H1 (cell line): ENCODE data around the gene GPRIN1. TPM values are rescaled to one million over a fixed set of nuclear protein-coding genes. Genes with fewer than 3 reads are reported as not detected.
A peak's percentile ranks its signal among the peaks of the same experiment; 100 is the strongest.

Experiments
- CTCF ChIA-PET: fragments of 300-600 bp; sonication (Branson Sonifier 250); formaldehyde crosslinking; loops from one replicate; lab custom pipeline; 2021; ENCODE audit not compliant: partially characterized antibody; lab: Charles Lee
- POLR2A ChIA-PET: fragments of 300-600 bp; sonication (Branson Sonifier 250); formaldehyde crosslinking; loops from one replicate; lab custom pipeline; 2021; ENCODE audit warnings: inconsistent platforms; ENCODE audit not compliant: partially characterized antibody; lab: Charles Lee
- DNase-seq, 2 experiments: peaks; one replicate each; pipeline versions ENCODE4 v3.0.0 to v3.0.0-alpha.2; 2010 to 2022; ENCODE audit warnings: low spot score in 2 of 2, low read depth in 1 of 2, mixed read lengths in 1 of 2
- FAIRE-seq: peaks from 2 replicates; lab custom pipeline; 2011; peaks lifted over from hg19 to GRCh38; lab: Jason Lieb, UNC
- H2AFZ ChIP-seq: 2 replicates; pipeline ENCODE4 v1.8.1; 2012; ENCODE audit warnings: low read length, inconsistent platforms
- H2AK5ac ChIP-seq: 2 replicates; pipeline ENCODE4 v1.6.1; 2013; ENCODE audit warnings: low read depth, low read length
- H2BK120ac ChIP-seq: replicated peaks from 2 replicates; pipeline ENCODE3; 2013; ENCODE audit warnings: low read depth, low read length, inconsistent platforms
- H2BK12ac ChIP-seq: 2 replicates; pipeline ENCODE4 v1.6.1; 2013; ENCODE audit warnings: low read depth, low read length
- H2BK15ac ChIP-seq: 2 replicates; pipeline ENCODE4 v1.6.1; 2013; ENCODE audit warnings: low read length
- H2BK20ac ChIP-seq: 2 replicates; pipeline ENCODE4 v1.6.1; 2013; ENCODE audit warnings: low read length
- H2BK5ac ChIP-seq: 2 replicates; pipeline ENCODE4 v1.6.1; 2013; ENCODE audit warnings: low read depth, low read length
- H3K14ac ChIP-seq: 2 replicates; pipeline ENCODE4 v1.6.1; 2013; ENCODE audit warnings: inconsistent platforms; ENCODE audit not compliant: insufficient read length
- H3K18ac ChIP-seq: 2 replicates; pipeline ENCODE4 v1.6.1; 2013; ENCODE audit warnings: low read length; ENCODE audit errors: extremely low read depth
- H3K23ac ChIP-seq: 2 replicates; pipeline ENCODE4 v1.6.1; 2013; ENCODE audit warnings: inconsistent platforms; ENCODE audit not compliant: insufficient read length
- H3K23me2 ChIP-seq: 2 replicates; pipeline ENCODE4 v1.6.1; 2013; ENCODE audit warnings: low read depth, low read length
- H3K27ac ChIP-seq: 2 replicates; pipeline ENCODE4 v1.6.1; 2011; ENCODE audit warnings: low read depth, low read length, inconsistent platforms
- H3K27me3 ChIP-seq, 4 experiments: replicated peaks in 1 of 4; 1 replicate in 1 of 4; 2 replicates in 3 of 4; pipeline versions ENCODE4 v1.6.1 to v1.8.1; 2011 to 2013; ENCODE audit warnings: low read length in 3 of 4, mild to moderate bottlenecking in 3 of 4, inconsistent platforms in 2 of 4, mixed read lengths in 2 of 4, moderate library complexity in 1 of 4; ENCODE audit not compliant: control insufficient read depth in 3 of 4, insufficient read depth in 3 of 4; ENCODE audit errors: extremely low read depth in 1 of 4
- H3K36me3 ChIP-seq, 4 experiments: 2 replicates each; pipeline versions ENCODE4 v1.6.1 to v1.8.1; 2011 to 2013; ENCODE audit warnings: mild to moderate bottlenecking in 4 of 4, low read length in 3 of 4, moderate library complexity in 2 of 4, control low read depth in 1 of 4, inconsistent platforms in 1 of 4; ENCODE audit not compliant: insufficient read depth in 4 of 4, control insufficient read depth in 2 of 4
- H3K4ac ChIP-seq: replicated peaks from 2 replicates; pipeline ENCODE3; 2013; ENCODE audit warnings: low read length, low read depth, mixed read lengths, inconsistent platforms; ENCODE audit not compliant: insufficient read length
- H3K4me1 ChIP-seq, 4 experiments: replicated peaks in 1 of 4; 1 replicate in 1 of 4; 2 replicates in 3 of 4; pipeline versions ENCODE4 v1.6.1 to v1.8.1; 2011 to 2013; ENCODE audit warnings: low read length in 3 of 4, inconsistent platforms in 2 of 4, mixed read lengths in 1 of 4; ENCODE audit not compliant: insufficient read depth in 4 of 4, control insufficient read depth in 3 of 4
- H3K4me2 ChIP-seq, 2 experiments: 2 replicates each; pipeline versions ENCODE4 v1.6.1 to v1.8.1; 2011 to 2013; ENCODE audit warnings: low read depth in 2 of 2, low read length in 2 of 2, control low read depth in 1 of 2, inconsistent platforms in 1 of 2, mild to moderate bottlenecking in 1 of 2; ENCODE audit not compliant: insufficient read depth in 1 of 2
- H3K4me3 ChIP-seq, 4 experiments: fragments of 200-600, 300-600 bp in 1 of 4; sonication (generic), shearing (Covaris generic), sonication (Bioruptor Twin) in 1 of 4; 2 replicates each; pipeline versions ENCODE4 v1.5.1 to v1.8.1; 2011 to 2016; ENCODE audit warnings: low read length in 4 of 4, low read depth in 3 of 4, control low read depth in 2 of 4, inconsistent platforms in 2 of 4, mild to moderate bottlenecking in 2 of 4, mixed read lengths in 1 of 4, moderate library complexity in 1 of 4; ENCODE audit not compliant: insufficient read depth in 2 of 4; ENCODE audit errors: extremely low read depth in 1 of 4
- H3K56ac ChIP-seq: replicated peaks from 2 replicates; pipeline ENCODE3; 2013; ENCODE audit warnings: low read depth, mild to moderate bottlenecking, mixed read lengths, low read length, inconsistent platforms; ENCODE audit not compliant: insufficient read length
- H3K79me1 ChIP-seq: 2 replicates; pipeline ENCODE4 v1.6.1; 2013; ENCODE audit warnings: low read depth, low read length, control low read depth
- H3K79me2 ChIP-seq, 2 experiments: 2 replicates each; pipeline versions ENCODE4 v1.6.1 to v1.8.1; 2012 to 2013; ENCODE audit warnings: low read length in 2 of 2, mild to moderate bottlenecking in 2 of 2, inconsistent platforms in 1 of 2; ENCODE audit not compliant: insufficient read depth in 2 of 2, control insufficient read depth in 1 of 2
- H3K9ac ChIP-seq, 4 experiments: replicated peaks in 1 of 4; 1 replicate in 1 of 4; 2 replicates in 3 of 4; pipeline versions ENCODE4 v1.6.1 to v1.8.1; 2011 to 2013; ENCODE audit warnings: low read depth in 3 of 4, low read length in 3 of 4, control low read depth in 2 of 4, mild to moderate bottlenecking in 2 of 4, moderate library complexity in 2 of 4, inconsistent platforms in 1 of 4; ENCODE audit errors: extremely low read depth in 1 of 4
- H3K9me3 ChIP-seq, 2 experiments: 2 replicates each; pipeline versions ENCODE4 v1.6.1 to v1.8.1; 2012 to 2013; ENCODE audit warnings: mild to moderate bottlenecking in 2 of 2, moderate library complexity in 2 of 2, control low read depth in 1 of 2, inconsistent platforms in 1 of 2, low read depth in 1 of 2, low read length in 1 of 2, mixed read lengths in 1 of 2; ENCODE audit not compliant: insufficient read depth in 2 of 2
- H4K20me1 ChIP-seq, 2 experiments: replicated peaks in 1 of 2; 2 replicates each; pipeline versions ENCODE3 to v1.8.1; 2011 to 2013; ENCODE audit warnings: inconsistent platforms in 2 of 2, low read length in 2 of 2, mild to moderate bottlenecking in 1 of 2; ENCODE audit not compliant: insufficient read depth in 2 of 2, control insufficient read depth in 1 of 2
- H4K5ac ChIP-seq: 2 replicates; pipeline ENCODE4 v1.6.1; 2013; ENCODE audit warnings: low read length, low read depth, mixed read lengths, inconsistent platforms; ENCODE audit not compliant: insufficient read length
- H4K8ac ChIP-seq: 2 replicates; pipeline ENCODE4 v1.8.0; 2013; ENCODE audit warnings: mild to moderate bottlenecking, moderate library complexity, low read length, inconsistent platforms; ENCODE audit not compliant: insufficient read depth; ENCODE audit errors: extremely low read depth
- H4K91ac ChIP-seq: replicated peaks from 2 replicates; pipeline ENCODE3; 2013; ENCODE audit warnings: low read length, mixed read lengths, inconsistent platforms; ENCODE audit not compliant: insufficient read length
- BACH1 ChIP-seq: IDR thresholded peaks from 2 replicates; pipeline ENCODE4 v1.6.1; 2012; ENCODE audit warnings: low read length, improper control_type of control experiment
- JUN ChIP-seq: IDR thresholded peaks from 2 replicates; pipeline ENCODE4 v1.6.1; 2011; ENCODE audit warnings: low read depth, mild to moderate bottlenecking, improper control_type of control experiment, low read length
- KDM4A ChIP-seq: IDR thresholded peaks from one replicate; pipeline ENCODE4 v1.7.1; 2012; ENCODE audit warnings: low read depth, mild to moderate bottlenecking, moderate library complexity, low read length, inconsistent platforms; ENCODE audit not compliant: severe bottlenecking
- SIN3A ChIP-seq, 2 experiments: IDR thresholded peaks in 1 of 2; conservative IDR thresholded peaks in 1 of 2; 2 replicates each; pipeline ENCODE4 v1.6.1; 2011 to 2012; ENCODE audit warnings: low read length in 2 of 2, improper control_type of control experiment in 1 of 2, low read depth in 1 of 2, mild to moderate bottlenecking in 1 of 2
- TEAD4 ChIP-seq: IDR thresholded peaks from 2 replicates; pipeline ENCODE4 v1.6.1; 2012; ENCODE audit warnings: low read depth, low read length, inconsistent platforms, mixed read lengths
- WGBS, 2 experiments: shearing (Covaris generic) in 1 of 2; methylation state at CpG; one replicate each; pipeline versions ENCODE4 v1.1.6 to v1.1.7; 2013 to 2015; ENCODE audit warnings: low lambda C conversion rate in 2 of 2, mixed read lengths in 2 of 2, inconsistent platforms in 1 of 2, low coverage in 1 of 2, missing lambda C conversion rate in 1 of 2; ENCODE audit not compliant: insufficient replicate concordance in 2 of 2, insufficient coverage in 1 of 2, insufficient read length in 1 of 2; ENCODE audit errors: extremely low coverage in 1 of 2, missing lambda C conversion rate in 1 of 2; 5-methylcytosine and 5-hydroxymethylcytosine counted together
- polyA plus RNA-seq, 7 experiments: library from polyadenylated mRNA; depleted of rRNA in 3 of 7; stranded (reverse) in 5 of 7; unstranded in 2 of 7; fragments of >200 nt in 5 of 7; fragments of 200-250 nt in 2 of 7; gene quantifications; 1 replicate in 5 of 7; 2 replicates in 1 of 7; 4 replicates in 1 of 7; pipeline versions ENCODE4 v1.2.1 to v1.2.3, GENCODE V29; 2011 to 2013; ENCODE audit warnings: missing spikeins in 2 of 7, mixed read lengths in 2 of 7
- total RNA-seq: library from RNA; stranded (reverse); fragmentation: NEBNext Ultra II Directional; extraction: Animal tissue kit (Norgen Biotek cat#: 25700); gene quantifications from 2 replicates; pipeline ENCODE4 v1.2.1, GENCODE V29; 2021

The GPRIN1 gene
- total and polyA plus RNA-seq, 2 of the 8 experiments (the other 6 are each of a cell fraction or from before 2014, with no cell fraction given), result 3.3 to 12.0 TPM

GRCh38 chr5:176608937-176609723 lies 826 bp downstream of the GPRIN1 start:
- Histone ChIP-seq H3K4ac (peak overlapping the region; percentile 8), H3K9ac (peak overlapping the region in 3 of 4 experiments; percentile 57 to 76 (median 63); a peak in 6 of 7 replicates), H2BK120ac (no peak overlapping the region), H3K14ac (no peak overlapping the region), H2BK12ac (peak overlapping the region; percentile 84; the same call in 1 of the 2 replicates), H4K8ac (peak overlapping the region; percentile 83), H3K23me2 (peaks cover 8% of the 10 kb centered on the region), H3K27me3 (peaks cover 0 to 14% (median 10%) of the 10 kb centered on the region in 4 experiments; a peak in 5 of 7 replicates), H4K91ac (peak overlapping the region; percentile 79), H3K56ac (peak overlapping the region; percentile 2), H2BK15ac (peak overlapping the region; percentile 75; the same call in 1 of the 2 replicates), H2BK20ac (peak overlapping the region; percentile 61; the same call in 1 of the 2 replicates), H4K5ac (no peak overlapping the region), H3K4me1 (peaks cover 0 to 8% (median 5%) of the 10 kb centered on the region in 4 experiments; a peak in 5 of 7 replicates), H3K4me3 (peak overlapping the region; percentile 46 to 70 (median 65)), H3K9me3 (no peaks in the 10 kb centered on the region), H3K4me2 (peak overlapping the region; percentile 87 to 94), H3K27ac (no peak overlapping the region), H3K23ac (no peak overlapping the region), H2AFZ (no peak overlapping the region), H3K79me2 (no peaks in the 10 kb centered on the region), H2BK5ac (peak overlapping the region; percentile 71; the same call in 1 of the 2 replicates), H3K18ac (peak overlapping the region; percentile 90), H4K20me1 (peaks cover 5 to 8% of the 10 kb centered on the region in 2 experiments), H2AK5ac (peak overlapping the region; percentile 98; the same call in 1 of the 2 replicates), H3K79me1 (no peaks in the 10 kb centered on the region), H3K36me3 (no peaks in the 10 kb centered on the region)
- DNase-seq (no peak), FAIRE-seq (no peak)
- ChIA-PET CTCF (interaction anchor here (0.8 to 6.0 kb wide), 4 partner anchors 11 to 31 kb away, joined by 3 to 37 read pairs (median 14); no protein-coding TSS in a partner anchor), POLR2A (interaction anchor here (1.2 to 1.5 kb wide), 2 partner anchors 12 to 74 kb away, joined by 3 read pairs; no protein-coding TSS in a partner anchor)
- WGBS, 2 experiments, result 44% methylated on average over 32 of the region's 46 CpGs; no CpG with 5 or more reads in 1 of the 2 experiments
- TF ChIP-seq JUN (no peak), SIN3A (conservative IDR thresholded peaks at IDR 0.05 in 1 of 2, IDR thresholded peaks at IDR 0.05 in 1 of 2; ENCODE audit: low read depth in 1 of 2, low read length in 2 of 2) (0 out of 4 replicates have a peak, but pooled peaks of 1 of the 2 experiments have one; percentile 4), KDM4A (no peak), TEAD4 (no peak), BACH1 (peak; percentile 25; the same call in 1 of the 2 replicates)
